Activated naive CD8-positive, alpha-beta T cell treated with anti-CD3 and anti-CD28 coated beads, Interleukin-2, amount 10 ng/mL, durations not matched to agents 7 days and 5 days (primary cell): ENCODE measurements around the gene BOLL. TPM values are rescaled to one million over a fixed set of nuclear protein-coding genes. Genes with fewer than 3 reads are reported as not detected.
"Not testable (repeated sequence)": the region's sequence is repeated elsewhere in the genome, so short reads cannot be mapped to it uniquely, and the experiment has no call there.

Source experiments
- ATAC-seq: fragments of 150-1000 bp; cut with Tn5 transposase; one replicate; pipeline ENCODE4 v1.10.0; 2021; ENCODE audit warnings: low read depth, moderate library complexity
- POLR2A ChIA-PET: fragments of 350-600 bp; sonication (Branson Sonifier 250); formaldehyde crosslinking; loops from one replicate; lab custom pipeline; 2021; ENCODE audit warnings: antibody characterized with exemption; lab: Charles Lee
- DNase-seq: peaks from one replicate; pipeline ENCODE4 v3.0.0; 2021
- H3K27ac Mint-ChIP-seq: one replicate; pipeline ENCODE4 v1.8.0; 2022; ENCODE audit warnings: mild to moderate bottlenecking, mixed read lengths
- H3K27me3 Mint-ChIP-seq: one replicate; pipeline ENCODE4 v1.8.0; 2022; ENCODE audit warnings: mild to moderate bottlenecking, moderate library complexity, mixed read lengths
- H3K36me3 Mint-ChIP-seq: one replicate; pipeline ENCODE4 v1.8.0; 2021; ENCODE audit warnings: mild to moderate bottlenecking, mixed read lengths
- H3K4me1 Mint-ChIP-seq: one replicate; pipeline ENCODE4 v1.8.0; 2021; ENCODE audit warnings: mixed read lengths
- H3K4me3 Mint-ChIP-seq: one replicate; pipeline ENCODE4 v1.8.0; 2022; ENCODE audit warnings: mild to moderate bottlenecking, moderate library complexity, mixed read lengths
- H3K9me3 Mint-ChIP-seq: one replicate; pipeline ENCODE4 v1.8.0; 2021; ENCODE audit warnings: mixed read lengths
- total RNA-seq, 2 experiments: library from RNA; stranded (reverse); gene quantifications; one replicate each; pipeline ENCODE4 v1.2.3, GENCODE V29; 2021

The BOLL gene
- total RNA-seq = not detected

GRCh38 chr2:197784956-197785941 is at the start of gene BOLL:
Gene BOLL (minus strand): TSS chr2:197785319. CDS start chr2:197781850, 3,469 bp downstream.
- Mint-ChIP-seq H3K27me3 (peaks cover 36% of the 10 kb centered on the region), H3K4me3 (peak within 1 kb of the TSS; percentile 78), H3K36me3 (no peaks in the 10 kb centered on the region), H3K27ac (no peak within 1 kb of the TSS), H3K9me3 (no peaks in the 10 kb centered on the region), H3K4me1 (peaks cover 3% of the 10 kb centered on the region)
- POLR2A ChIA-PET = no interaction called here
- no peak for ATAC-seq
- DNase-seq = no peak

GRCh38 chr2:197834771-197835170 is 49.7 kb upstream of the BOLL start:
- H3K27me3 Mint-ChIP-seq, POLR2A ChIA-PET, H3K9me3 Mint-ChIP-seq, H3K36me3 Mint-ChIP-seq, H3K27ac Mint-ChIP-seq, DNase-seq, H3K4me3 Mint-ChIP-seq, ATAC-seq: not testable (repeated sequence)
- peaks cover 13% of the 10 kb centered on the region for H3K4me1 Mint-ChIP-seq

GRCh38 chr2:197828464-197829135 is 43.5 kb upstream of the BOLL start:
- DNase-seq (no peak), ATAC-seq (no peak)
- Mint-ChIP-seq H3K9me3 (peaks cover 3% of the 10 kb centered on the region), H3K4me1 (no peaks in the 10 kb centered on the region), H3K27ac (no peak overlapping the region), H3K4me3 (no peak overlapping the region), H3K27me3 (no peaks in the 10 kb centered on the region), H3K36me3 (no peaks in the 10 kb centered on the region)
- POLR2A ChIA-PET = no interaction called here

DNA sequence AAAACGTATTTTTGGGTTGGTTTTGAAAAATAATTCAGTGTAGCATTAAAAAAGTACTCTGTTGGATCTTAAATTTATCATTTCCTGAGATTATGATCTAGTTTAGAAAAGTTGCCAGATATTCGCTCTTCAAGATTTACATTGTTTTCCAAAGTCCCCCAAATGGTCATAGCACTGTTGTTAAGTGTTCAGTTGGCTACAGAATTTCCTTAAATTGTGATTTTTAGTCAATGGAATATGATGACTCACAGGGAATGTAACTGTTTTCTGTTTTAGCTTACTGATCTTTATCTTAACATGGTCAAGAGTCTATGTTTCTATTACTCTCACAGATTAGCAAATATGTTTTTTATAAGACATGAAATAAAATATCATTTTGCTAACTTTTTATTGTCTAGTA is 42.5 kb upstream of the BOLL start:
- H3K9me3 Mint-ChIP-seq = peaks cover 3% of the 10 kb centered on the region
- H3K36me3 Mint-ChIP-seq = no peaks in the 10 kb centered on the region
- no peaks in the 10 kb centered on the region for H3K4me1 Mint-ChIP-seq
- POLR2A ChIA-PET = no interaction called here
- H3K27me3 Mint-ChIP-seq = no peaks in the 10 kb centered on the region
- no peak for DNase-seq
- no peak overlapping the region for H3K4me3 Mint-ChIP-seq
- ATAC-seq = no peak
- no peak overlapping the region for H3K27ac Mint-ChIP-seq

DNA sequence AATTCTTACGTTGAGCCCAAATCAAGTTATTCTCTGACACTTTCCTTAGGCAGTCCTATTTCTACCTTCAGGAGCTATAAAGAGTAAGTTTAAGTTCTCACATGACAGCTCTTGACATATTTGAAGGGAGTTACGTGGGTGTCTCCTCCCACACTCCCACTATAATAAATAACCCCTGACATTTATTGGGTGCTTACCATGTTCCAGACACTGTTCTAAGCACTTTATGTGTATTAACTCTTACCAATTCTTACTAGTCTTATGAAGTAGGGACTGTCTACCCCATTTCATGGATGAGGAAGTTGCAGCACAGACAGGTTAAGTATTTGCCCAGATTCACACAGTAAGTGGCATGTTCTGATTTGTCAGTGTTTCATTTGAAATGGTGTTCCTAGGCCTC is 37.2 kb upstream of the BOLL start:
- no peak for DNase-seq
- POLR2A ChIA-PET = no interaction called here
- Mint-ChIP-seq H3K4me1 (no peaks in the 10 kb centered on the region), H3K36me3 (no peaks in the 10 kb centered on the region), H3K27ac (no peak overlapping the region), H3K27me3 (no peaks in the 10 kb centered on the region), H3K9me3 (no peaks in the 10 kb centered on the region), H3K4me3 (no peak overlapping the region)
- ATAC-seq = no peak

- DNase-seq = no peak
Measured at GRCh38 chr2:197821550-197822289, 36.6 kb upstream of the BOLL start.

GRCh38 chr2:197814526-197814925 is 29.4 kb upstream of the BOLL start:
- Mint-ChIP-seq H3K9me3 (no peaks in the 10 kb centered on the region), H3K36me3 (peaks cover 2% of the 10 kb centered on the region), H3K4me3 (no peak overlapping the region), H3K27me3 (no peaks in the 10 kb centered on the region), H3K4me1 (peaks cover 2% of the 10 kb centered on the region), H3K27ac (no peak overlapping the region)
- ATAC-seq (no peak), DNase-seq (no peak)
- POLR2A ChIA-PET = interaction anchor here (1.0 kb wide), 1 partner anchor 15 kb away, joined by 3 read pairs; no protein-coding TSS in a partner anchor

More at GRCh38 chr2:197821550-197822289, 36.6 kb upstream of the BOLL start:
- Mint-ChIP-seq H3K4me1 (no peaks in the 10 kb centered on the region), H3K27me3 (no peaks in the 10 kb centered on the region), H3K9me3 (no peaks in the 10 kb centered on the region), H3K27ac (no peak overlapping the region), H3K4me3 (no peak overlapping the region), H3K36me3 (no peaks in the 10 kb centered on the region)
- POLR2A ChIA-PET = no interaction called here
- no peak for ATAC-seq

DNA sequence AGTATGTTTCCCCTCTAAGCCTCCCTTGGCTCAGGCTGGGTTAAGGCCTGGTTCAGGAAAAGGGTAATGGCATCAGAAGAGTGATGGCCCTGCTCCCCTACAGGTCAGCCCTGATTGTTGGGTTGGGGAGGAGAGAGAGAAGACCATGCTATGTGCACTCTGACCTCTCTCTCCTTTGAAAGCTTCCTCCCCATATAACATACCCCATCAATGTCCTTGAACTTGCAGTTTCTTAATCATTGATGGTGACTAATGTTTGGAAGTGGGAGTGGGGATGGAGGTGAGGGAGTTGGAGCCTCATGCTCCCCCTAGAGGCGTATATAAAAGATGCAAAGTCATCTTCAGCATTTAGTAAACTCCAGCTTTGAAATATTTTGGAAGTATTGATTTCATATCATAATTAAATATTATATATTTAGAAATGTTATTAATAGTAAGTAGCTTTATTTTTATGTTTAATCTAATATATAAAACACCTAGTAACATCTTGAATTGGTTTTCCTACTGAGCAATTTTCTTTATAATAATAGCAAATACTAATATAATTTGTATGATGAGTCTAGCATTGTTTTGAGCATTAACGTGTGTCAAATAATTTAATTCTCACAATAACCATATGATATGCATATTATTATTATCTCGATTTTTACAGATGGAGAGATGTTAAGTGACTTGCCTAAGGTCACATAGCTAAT is 28.1 kb upstream of the BOLL start:
- peaks cover 2% of the 10 kb centered on the region for H3K36me3 Mint-ChIP-seq
- ATAC-seq (no peak), DNase-seq (no peak)
- H3K9me3 Mint-ChIP-seq = no peaks in the 10 kb centered on the region
- H3K4me3 Mint-ChIP-seq = no peak overlapping the region
- peaks cover 2% of the 10 kb centered on the region for H3K4me1 Mint-ChIP-seq
- no peaks in the 10 kb centered on the region for H3K27me3 Mint-ChIP-seq
- H3K27ac Mint-ChIP-seq = no peak overlapping the region
- POLR2A ChIA-PET = no interaction called here

DNA sequence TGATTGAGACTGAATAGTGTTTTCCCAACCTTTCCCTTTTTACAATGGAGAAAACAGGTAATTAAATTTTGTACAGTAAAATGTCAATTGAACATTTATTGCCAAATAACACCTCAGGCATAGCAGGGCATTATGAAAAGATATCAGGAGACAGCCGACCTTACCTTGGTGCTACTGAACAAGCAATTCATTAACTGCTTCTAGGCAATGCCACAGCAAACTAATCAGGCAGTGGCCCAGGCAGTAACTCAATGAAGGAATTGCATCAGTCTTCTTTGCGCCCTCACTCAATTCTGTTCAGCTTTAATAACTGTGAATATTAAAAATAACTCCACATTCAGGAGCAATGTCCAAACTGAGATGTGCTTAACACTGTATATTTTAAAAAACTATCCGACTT is 25.4 kb upstream of the BOLL start:
- Mint-ChIP-seq H3K9me3 (no peaks in the 10 kb centered on the region), H3K4me3 (no peak overlapping the region), H3K36me3 (peaks cover 1% of the 10 kb centered on the region), H3K4me1 (peaks cover 5% of the 10 kb centered on the region), H3K27me3 (peaks cover 15% of the 10 kb centered on the region), H3K27ac (no peak overlapping the region)
- POLR2A ChIA-PET = no interaction called here
- no peak for ATAC-seq
- DNase-seq = no peak

GRCh38 chr2:197810016-197810415 is 24.9 kb upstream of the BOLL start:
- POLR2A ChIA-PET = no interaction called here
- H3K27me3 Mint-ChIP-seq = peaks cover 18% of the 10 kb centered on the region
- DNase-seq (no peak), ATAC-seq (no peak)
- H3K4me1 Mint-ChIP-seq = peaks cover 7% of the 10 kb centered on the region
- no peaks in the 10 kb centered on the region for H3K9me3 Mint-ChIP-seq
- H3K27ac Mint-ChIP-seq = no peak overlapping the region
- no peaks in the 10 kb centered on the region for H3K36me3 Mint-ChIP-seq
- no peak overlapping the region for H3K4me3 Mint-ChIP-seq

- Mint-ChIP-seq H3K4me3 (no peak overlapping the region), H3K27me3 (peaks cover 18% of the 10 kb centered on the region), H3K4me1 (peaks cover 9% of the 10 kb centered on the region), H3K27ac (no peak overlapping the region), H3K9me3 (no peaks in the 10 kb centered on the region), H3K36me3 (no peaks in the 10 kb centered on the region)
- DNase-seq = no peak
- ATAC-seq = no peak
- POLR2A ChIA-PET = interaction anchor here (0.6 kb wide), 1 partner anchor 10 kb away, joined by 3 read pairs; no protein-coding TSS in a partner anchor
Measured at GRCh38 chr2:197809064-197809463, 23.9 kb upstream of the BOLL start.

- Mint-ChIP-seq H3K4me3 (peak overlapping the region; percentile 80), H3K27me3 (peaks cover 20% of the 10 kb centered on the region), H3K9me3 (no peaks in the 10 kb centered on the region), H3K27ac (no peak overlapping the region), H3K36me3 (no peaks in the 10 kb centered on the region), H3K4me1 (peaks cover 16% of the 10 kb centered on the region)
- DNase-seq = no peak
- ATAC-seq = no peak
- POLR2A ChIA-PET = no interaction called here
Measured at GRCh38 chr2:197805715-197806633, 20.9 kb upstream of the BOLL start.
